Measurements from ENCODE around the gene ZDHHC23.

GRCh38 chr3:113979916-113980315, 32.1 kb downstream of the ZDHHC23 start:
- TF ChIP-seq, protein P1, sequence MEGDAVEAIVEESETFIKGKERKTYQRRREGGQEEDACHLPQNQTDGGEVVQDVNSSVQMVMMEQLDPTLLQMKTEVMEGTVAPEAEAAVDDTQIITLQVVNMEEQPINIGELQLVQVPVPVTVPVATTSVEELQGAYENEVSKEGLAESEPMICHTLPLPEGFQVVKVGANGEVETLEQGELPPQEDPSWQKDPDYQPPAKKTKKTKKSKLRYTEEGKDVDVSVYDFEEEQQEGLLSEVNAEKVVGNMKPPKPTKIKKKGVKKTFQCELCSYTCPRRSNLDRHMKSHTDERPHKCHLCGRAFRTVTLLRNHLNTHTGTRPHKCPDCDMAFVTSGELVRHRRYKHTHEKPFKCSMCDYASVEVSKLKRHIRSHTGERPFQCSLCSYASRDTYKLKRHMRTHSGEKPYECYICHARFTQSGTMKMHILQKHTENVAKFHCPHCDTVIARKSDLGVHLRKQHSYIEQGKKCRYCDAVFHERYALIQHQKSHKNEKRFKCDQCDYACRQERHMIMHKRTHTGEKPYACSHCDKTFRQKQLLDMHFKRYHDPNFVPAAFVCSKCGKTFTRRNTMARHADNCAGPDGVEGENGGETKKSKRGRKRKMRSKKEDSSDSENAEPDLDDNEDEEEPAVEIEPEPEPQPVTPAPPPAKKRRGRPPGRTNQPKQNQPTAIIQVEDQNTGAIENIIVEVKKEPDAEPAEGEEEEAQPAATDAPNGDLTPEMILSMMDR (IDR thresholded peaks at IDR 0.05): no peak
- TF ChIP-seq POLR2AphosphoS5 (IDR thresholded peaks at IDR 0.05; ENCODE audit: low read depth, low read length): no peak
- no peak for TF ChIP-seq RXRA (IDR thresholded peaks at IDR 0.05; ENCODE audit: borderline replicate concordance, low read depth)
- TF ChIP-seq RAD21 (IDR thresholded peaks at IDR 0.05; ENCODE audit: low read length): no peak
- no peak for TF ChIP-seq GABPA (IDR thresholded peaks at IDR 0.05; ENCODE audit: low read depth)

All from SK-N-SH (cell line).